ENCODE results near the gene KLF9.

KLF9 gene

GRCh38 chr9:70399141-70399540 is 15.3 kb downstream of the KLF9 start:
- no peak overlapping the region for H3K27ac ChIP-seq (ENCODE audit: extremely low read depth, low read depth, low read length)
- CTCF ChIA-PET = interaction anchor here (0.6 kb wide), 1 partner anchor 192 kb away, joined by 3 read pairs; no protein-coding TSS in a partner anchor
- H3K36me3 ChIP-seq (ENCODE audit: control insufficient read depth in 2 of 2, insufficient read depth in 1 of 2, low read length in 2 of 2) = no peaks in the 10 kb centered on the region
- H3K9me3 ChIP-seq (ENCODE audit: control insufficient read depth, insufficient read depth, low read depth, low read length) = no peaks in the 10 kb centered on the region
- no peak overlapping the region for H3K4me3 ChIP-seq (ENCODE audit: low read depth, low read length)
- POLR2A ChIA-PET = interaction anchor here (1.2 kb wide), 1 partner anchor 15 kb away, joined by 3 read pairs; the partner anchor contains the start of gene KLF9
- TF ChIP-seq ZNF692 (tag by site-specific recombination; IDR thresholded peaks at IDR 0.05) = no peak
- TF ChIP-seq PATZ1 (tag by site-specific recombination; IDR thresholded peaks at IDR 0.05) = no peak
- no peak for TF ChIP-seq ZNF501 (tag by site-specific recombination; IDR thresholded peaks at IDR 0.05)
- TF ChIP-seq REST (tag by site-specific recombination; IDR thresholded peaks at IDR 0.05) = no peak
- H3K4me1 ChIP-seq (ENCODE audit: control insufficient read depth, insufficient read depth, low read length) = peaks cover 8% of the 10 kb centered on the region

- H3K4me3 ChIP-seq (ENCODE audit: low read depth, low read length) = no peak overlapping the region
- no peak for TF ChIP-seq PRDM10 (tag by site-specific recombination; IDR thresholded peaks at IDR 0.05)
- CTCF ChIA-PET = no interaction called here
- POLR2A ChIA-PET = no interaction called here
- H3K9me3 ChIP-seq (ENCODE audit: control insufficient read depth, insufficient read depth, low read depth, low read length) = no peaks in the 10 kb centered on the region
- peaks cover 13% of the 10 kb centered on the region for H3K4me1 ChIP-seq (ENCODE audit: control insufficient read depth, insufficient read depth, low read length)
- no peaks in the 10 kb centered on the region for H3K36me3 ChIP-seq (ENCODE audit: control insufficient read depth in 2 of 2, insufficient read depth in 1 of 2, low read length in 2 of 2)
- no peak overlapping the region for H3K27ac ChIP-seq (ENCODE audit: extremely low read depth, low read depth, low read length)
These were observed 16.3 kb downstream of the KLF9 start for GRCh38 chr9:70398145-70398556.

- Histone ChIP-seq H3K4me3 (ENCODE audit: low read depth, low read length) (no peak overlapping the region), H3K4me1 (ENCODE audit: control insufficient read depth, insufficient read depth, low read length) (peaks cover 7% of the 10 kb centered on the region; the same call in 1 of the 2 replicates), H3K9me3 (ENCODE audit: control insufficient read depth, insufficient read depth, low read depth, low read length) (no peaks in the 10 kb centered on the region), H3K36me3 (ENCODE audit: control insufficient read depth in 2 of 2, insufficient read depth in 1 of 2, low read length in 2 of 2) (no peaks in the 10 kb centered on the region), H3K27ac (ENCODE audit: extremely low read depth, low read depth, low read length) (no peak overlapping the region)
- ChIA-PET CTCF (no interaction called here), POLR2A (no interaction called here)
- no peak for TF ChIP-seq ZNF501 (tag by site-specific recombination; IDR thresholded peaks at IDR 0.05)
- TF ChIP-seq ZFHX2 (tag by site-specific recombination; conservative IDR thresholded peaks at IDR 0.05) = 0 out of 2 replicates have a peak, but pooled peaks have one; percentile 19
- TF ChIP-seq EGR2 (tag by site-specific recombination; IDR thresholded peaks at IDR 0.05; ENCODE audit: low read depth) = peak; percentile 18; the same call in 1 of the 2 replicates
These were observed 18.8 kb downstream of the KLF9 start for GRCh38 chr9:70395652-70396051.

Data from HEK293 (cell line).